ENCODE measurements around the gene ZNF518B. TPM values are rescaled to one million over a fixed set of nuclear protein-coding genes. Genes with fewer than 3 reads are reported as not detected.

Gene ZNF518B
- total RNA-seq, 1 experiment from 2014 or later: 11.5 TPM

GRCh38 chr4:10490996-10491395 is 33.8 kb upstream of the ZNF518B start:
- H3K4me3 Mint-ChIP-seq: no peak overlapping the region

More at GRCh38 chr4:10490996-10491395, 33.8 kb upstream of the ZNF518B start:
- Histone ChIP-seq H3K23me2 (ENCODE audit: insufficient read length, low read depth, low read length, poor library complexity, severe bottlenecking) (no peaks in the 10 kb centered on the region), H2BK5ac (ENCODE audit: insufficient read length, low read length) (no peak overlapping the region), H3K14ac (ENCODE audit: insufficient read depth, low read length) (no peak overlapping the region), H3K56ac (ENCODE audit: insufficient read length, low read depth, low read length) (no peak overlapping the region), H3K9ac (ENCODE audit: extremely low read depth, insufficient read length, low read length) (no peak overlapping the region), H2BK120ac (ENCODE audit: low read depth, low read length, poor library complexity, severe bottlenecking) (no peak overlapping the region), H3K79me1 (ENCODE audit: insufficient read depth, low read depth, low read length, poor library complexity, severe bottlenecking) (no peaks in the 10 kb centered on the region), H4K20me1 (ENCODE audit: control insufficient read depth, insufficient read depth, insufficient read length) (no peaks in the 10 kb centered on the region), H4K91ac (ENCODE audit: insufficient read length, low read depth, low read length) (no peak overlapping the region), H4K5ac (ENCODE audit: insufficient read length, low read depth, low read length) (no peak overlapping the region), H3K4ac (ENCODE audit: low read depth, low read length) (no peak overlapping the region), H3K79me2 (ENCODE audit: insufficient read depth, low read length) (no peaks in the 10 kb centered on the region), H3K27ac (ENCODE audit: insufficient read length, low read depth, low read length) (no peak overlapping the region), H4K8ac (replicated peaks; ENCODE audit: insufficient read length, low read depth, low read length) (no peak overlapping the region), H2BK15ac (ENCODE audit: low read depth, low read length) (no peak overlapping the region), H3K23ac (ENCODE audit: insufficient read length, low read depth, low read length) (no peak overlapping the region), H2AK5ac (ENCODE audit: insufficient read length, low read length) (no peak overlapping the region), H2BK12ac (ENCODE audit: insufficient read length, low read depth, low read length) (no peak overlapping the region), H3T11ph (ENCODE audit: low read length) (no peak overlapping the region), H3K9me3 (ENCODE audit: control insufficient read depth, low read depth, low read length) (no peaks in the 10 kb centered on the region), H3K18ac (ENCODE audit: insufficient read length, low read depth, low read length) (no peak overlapping the region), H3K27me3 (ENCODE audit: insufficient read depth, low read length) (peaks cover 7% of the 10 kb centered on the region), H2AFZ (ENCODE audit: low read length) (no peak overlapping the region), H3K4me2 (ENCODE audit: insufficient read depth, insufficient read length, low read length) (no peak overlapping the region), H3K4me1 (ENCODE audit: insufficient read depth, low read length) (peaks cover 10% of the 10 kb centered on the region; the same call in 1 of the 2 replicates), H2BK20ac (ENCODE audit: low read depth, low read length, poor library complexity, severe bottlenecking) (no peak overlapping the region)
- Mint-ChIP-seq H3K27me3 (ENCODE audit: low read depth) (peaks cover 42% of the 10 kb centered on the region), H3K36me3 (ENCODE audit: insufficient read depth in 1 of 3, low read depth in 3 of 3) (no peaks in the 10 kb centered on the region), H3K27ac (no peak overlapping the region), H3K4me1 (peaks cover 18 to 20% of the 10 kb centered on the region in 2 experiments), H3K9me3 (no peaks in the 10 kb centered on the region)
- TF ChIP-seq CTCF (conservative IDR thresholded peaks at IDR 0.05): no peak
- no CpG with 5 or more reads among the region's 5 CpGs for WGBS (ENCODE audit: extremely low coverage, insufficient read length, low lambda C conversion rate)
- DNase-seq: no peak

All from H9 (cell line).